ENCODE measurements around the gene FAM13B.
"Not testable (repeated sequence)": the region's sequence is repeated elsewhere in the genome, so short reads cannot be mapped to it uniquely, and the experiment has no call there.

The FAM13B gene

DNA sequence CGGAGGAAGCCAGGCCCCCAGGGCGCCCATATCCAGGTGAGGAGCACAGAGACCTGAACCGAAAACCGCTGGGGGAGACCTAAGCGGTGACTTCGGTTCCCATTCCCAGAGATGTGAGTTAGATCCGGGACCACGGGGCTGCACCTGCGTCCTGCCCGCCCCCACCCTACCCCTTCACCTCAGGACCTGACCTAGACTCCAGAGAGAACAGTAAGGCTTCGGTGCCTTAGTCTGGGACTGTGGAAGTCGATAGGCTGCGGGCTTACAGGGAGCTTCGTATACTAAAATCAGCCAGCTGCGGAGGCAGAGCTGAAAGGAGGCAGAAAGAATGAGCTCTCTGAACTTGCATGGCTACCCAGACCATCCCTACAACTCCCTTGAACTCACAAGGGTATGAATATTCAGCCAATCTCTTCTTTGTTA lies 518 bp upstream of the FAM13B start:
- DNase-seq: peak; percentile 40

DNA sequence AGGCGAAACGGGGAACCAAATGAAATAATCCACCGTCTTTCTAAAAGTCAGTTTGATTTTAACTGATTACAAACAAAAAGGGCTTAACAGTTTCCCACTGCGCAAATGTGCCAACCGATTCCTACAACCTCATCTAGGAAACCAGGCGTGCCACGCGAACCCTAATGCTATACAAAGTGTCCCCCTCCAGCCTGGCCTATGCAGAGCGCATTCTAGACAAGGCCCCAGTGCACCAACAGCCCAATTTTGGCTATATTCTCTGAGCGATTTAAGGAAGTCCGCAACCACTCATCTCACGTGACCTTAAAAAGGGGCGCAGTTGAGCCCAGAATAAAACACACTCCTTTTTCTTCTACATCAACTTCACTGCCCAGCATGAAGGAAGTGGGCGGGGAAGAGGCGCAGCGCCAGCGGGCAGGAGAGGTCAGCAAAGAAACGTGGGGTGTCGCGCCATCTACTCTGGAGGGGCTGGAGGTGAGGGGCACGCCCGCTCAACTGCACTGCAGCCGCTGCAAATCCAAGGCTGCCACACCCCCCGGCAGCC lies 779 bp downstream of the FAM13B start:
- no peak for DNase-seq

DNA sequence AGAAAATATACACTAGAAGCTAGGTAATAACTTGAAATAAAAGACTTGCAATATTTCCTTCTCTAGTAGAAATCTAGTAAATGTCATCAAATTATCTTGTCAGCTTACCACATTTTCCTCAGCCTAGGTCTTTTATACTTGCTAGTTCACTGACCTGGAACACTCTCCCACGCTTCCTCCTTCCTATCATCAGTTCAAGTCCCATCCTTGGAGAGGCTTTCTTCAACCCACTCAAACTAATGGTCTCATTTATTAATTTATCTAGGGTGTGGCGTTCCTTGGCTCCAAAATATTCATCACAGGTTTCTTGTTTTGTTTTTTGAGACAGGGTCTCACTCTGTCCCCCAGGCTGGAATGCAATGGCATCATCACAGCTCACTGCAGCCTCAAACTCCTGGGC lies 2.9 kb downstream of the FAM13B start:
- no peak for DNase-seq

DNA sequence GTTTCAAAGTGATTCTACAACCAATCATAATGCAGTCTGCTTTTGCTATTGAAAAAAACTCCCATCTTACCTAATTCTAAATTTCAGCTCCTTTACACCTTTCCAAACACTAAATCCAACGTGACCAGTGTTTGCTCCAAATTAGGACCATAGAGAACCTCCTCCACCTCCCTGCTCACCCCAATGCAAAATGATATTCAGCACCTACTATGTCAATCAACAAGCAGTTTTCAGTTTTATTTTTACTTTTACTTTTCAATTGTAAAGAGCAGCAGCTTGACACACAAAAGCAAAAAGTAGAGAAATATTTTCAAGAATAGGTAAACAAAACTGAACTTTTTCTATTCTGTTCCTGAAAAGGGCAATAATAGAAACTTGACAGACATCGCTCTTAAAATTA lies 3.4 kb downstream of the FAM13B start:
- DNase-seq: no peak

DNA sequence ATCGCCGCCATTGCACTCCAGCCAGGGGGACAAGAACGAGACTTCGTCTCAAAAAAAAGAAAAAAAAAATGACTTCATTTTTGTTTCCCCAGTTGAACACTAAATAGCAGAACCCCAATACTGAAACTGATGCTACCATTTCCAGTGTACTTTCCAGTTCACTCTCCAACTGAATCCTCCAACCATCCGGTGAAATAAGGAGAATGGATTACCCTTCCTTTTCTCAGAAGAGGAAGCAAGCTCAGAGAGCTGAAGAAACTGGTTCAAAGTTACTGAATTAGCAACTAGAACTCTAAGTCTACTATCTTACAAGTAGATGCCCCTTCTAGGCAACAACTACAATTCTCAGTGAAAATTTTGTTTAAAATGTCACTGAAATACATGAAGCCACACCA lies 3.9 kb downstream of the FAM13B start:
- no peak for DNase-seq

DNA sequence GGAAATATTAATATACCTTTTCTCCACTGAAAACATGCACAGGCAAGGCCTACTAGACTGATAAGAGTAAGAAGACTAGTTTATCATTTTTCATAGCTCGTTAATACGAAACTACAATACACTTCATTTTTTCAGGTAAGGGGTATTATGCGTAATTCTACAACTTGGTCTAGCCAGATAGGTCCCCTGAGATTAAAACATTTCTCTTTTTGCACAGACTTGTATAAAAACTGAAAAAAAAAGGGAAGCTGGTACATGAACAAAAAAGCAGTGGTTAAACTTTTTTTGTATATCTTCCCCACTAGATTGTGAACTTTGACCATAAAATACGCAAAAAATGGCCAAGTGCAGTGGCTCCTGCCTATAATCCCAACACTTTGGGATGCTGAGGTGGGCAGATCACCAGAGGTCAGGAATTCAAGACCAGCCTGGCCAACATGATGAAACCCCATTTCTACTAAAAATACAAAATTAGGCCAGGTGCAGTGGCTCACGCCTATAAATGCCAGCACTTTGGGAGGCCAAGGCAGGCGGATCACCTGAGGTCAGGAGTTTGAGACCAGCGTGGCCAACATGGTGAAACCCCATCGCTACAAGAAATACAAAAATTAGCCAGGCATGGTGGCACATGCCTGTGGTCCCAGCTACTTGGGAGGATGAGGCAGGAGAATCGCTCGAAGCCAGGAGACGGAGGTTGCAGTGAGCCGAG lies 4.5 kb downstream of the FAM13B start:
- not testable (repeated sequence) for DNase-seq

DNA sequence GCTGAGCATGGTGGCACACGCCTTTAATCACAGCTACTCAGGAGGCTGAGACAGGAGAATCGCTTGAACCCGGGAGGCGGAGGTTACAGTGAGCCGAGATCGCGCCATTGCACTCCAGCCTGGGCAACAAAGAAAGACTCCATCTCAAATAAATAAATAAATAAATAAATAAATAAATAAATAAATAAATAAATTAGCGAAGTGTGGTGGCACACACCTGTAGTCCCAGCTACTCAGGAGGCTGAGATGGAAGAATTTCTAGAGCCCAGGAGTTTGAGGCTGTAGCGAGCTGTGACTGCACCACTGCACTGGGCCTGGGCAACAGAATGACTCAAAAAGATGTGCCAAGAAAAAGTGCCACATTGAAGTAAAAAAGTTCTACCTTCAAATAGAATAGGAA lies 6.1 kb downstream of the FAM13B start:
- not testable (repeated sequence) for DNase-seq

DNA sequence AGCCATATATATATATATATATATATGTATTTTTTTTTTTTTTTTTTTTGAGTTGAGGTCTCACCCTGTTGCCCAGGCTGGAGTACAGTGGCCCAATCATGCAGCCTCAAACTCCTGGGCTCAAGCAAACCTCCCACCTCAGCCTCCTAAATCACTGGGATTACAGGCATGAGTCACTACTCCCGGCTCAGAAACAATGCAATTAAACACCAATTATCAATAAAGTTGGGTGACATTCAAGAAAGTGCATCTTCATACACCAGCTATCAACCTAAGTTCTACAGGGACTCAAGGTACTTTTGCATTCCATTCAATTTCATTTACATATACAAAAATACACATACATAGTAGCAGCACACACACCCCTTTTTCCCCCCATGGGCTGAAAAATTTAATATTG lies 7.6 kb downstream of the FAM13B start:
- no peak for DNase-seq

DNA sequence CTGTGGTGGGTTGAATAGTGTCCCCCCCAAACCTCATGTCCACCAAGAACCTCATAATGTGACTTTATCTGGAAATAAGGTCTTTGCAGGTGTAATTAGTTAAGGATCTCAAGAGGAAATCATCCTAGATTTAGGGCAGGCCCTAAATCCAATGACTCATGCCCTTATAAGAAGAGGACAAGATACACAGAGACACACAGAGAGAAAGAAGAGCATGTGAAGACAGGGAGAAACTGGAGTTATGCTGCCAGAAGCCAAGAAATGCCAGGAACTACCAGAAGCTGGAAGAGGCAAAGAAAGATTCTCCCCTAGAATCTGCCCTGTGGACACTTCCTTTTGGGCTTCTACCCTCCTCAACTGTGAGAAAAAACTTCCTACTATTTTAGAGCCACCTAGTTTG lies 8.8 kb downstream of the FAM13B start:
- DNase-seq: no peak

DNA sequence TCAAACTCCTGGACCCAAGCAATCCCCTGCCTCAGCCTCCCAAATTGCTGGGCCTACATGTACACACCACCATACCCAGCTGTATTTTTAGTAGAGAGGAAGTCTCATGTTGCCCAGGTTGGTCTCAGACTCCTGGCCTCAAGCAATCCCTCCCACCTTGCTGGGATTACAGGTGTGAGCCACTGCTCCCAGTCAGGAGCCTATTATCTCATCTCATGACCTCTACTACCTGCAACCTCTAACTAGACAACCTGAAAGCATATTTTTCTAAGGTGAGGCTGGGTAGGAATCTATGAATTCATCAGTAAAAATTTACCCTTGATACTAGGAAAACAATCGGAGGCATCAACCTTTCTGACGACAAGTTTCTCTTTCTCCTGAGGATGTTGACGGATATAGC lies 10.0 kb downstream of the FAM13B start:
- DNase-seq: no peak

DNA sequence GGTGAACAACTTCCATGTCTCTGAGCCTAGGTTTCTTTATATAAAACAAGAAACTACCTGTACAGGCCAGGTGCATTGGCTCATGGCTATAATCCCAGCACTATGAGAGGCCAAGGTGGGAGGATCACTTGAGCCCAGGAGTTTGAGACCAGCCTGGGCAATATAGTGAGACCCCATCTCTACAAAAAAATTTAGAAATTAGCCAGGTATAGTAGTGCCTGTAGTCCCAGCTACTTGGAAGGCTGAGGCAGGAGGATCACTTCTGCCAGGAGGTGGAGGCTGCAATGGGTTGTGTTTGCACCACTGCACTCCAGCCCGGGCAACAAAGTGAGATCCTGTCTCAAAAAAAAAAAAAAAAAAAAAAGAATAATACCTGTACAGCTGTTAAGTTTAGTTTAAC lies 11.1 kb downstream of the FAM13B start:
- no peak for DNase-seq

DNA sequence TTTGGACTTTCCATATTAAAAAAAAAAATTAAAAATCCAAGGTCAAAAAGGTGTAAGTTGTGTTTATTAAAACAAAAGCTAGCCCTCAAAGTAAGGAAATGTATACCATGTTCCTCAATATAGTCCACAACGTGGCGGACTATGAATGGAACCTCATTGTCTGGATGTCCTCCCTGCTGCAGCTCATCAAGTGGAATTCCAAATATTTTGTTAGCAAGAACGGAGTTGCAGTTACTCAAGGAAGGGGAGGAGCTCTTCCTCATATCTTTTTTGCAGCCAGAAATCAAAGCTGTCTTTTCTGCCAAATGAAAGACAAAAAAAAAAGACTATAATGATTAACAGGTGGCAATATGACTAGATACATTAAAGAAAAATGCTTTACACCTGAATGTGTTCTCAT lies 14.0 kb downstream of the FAM13B start:
- no peak for DNase-seq

DNA sequence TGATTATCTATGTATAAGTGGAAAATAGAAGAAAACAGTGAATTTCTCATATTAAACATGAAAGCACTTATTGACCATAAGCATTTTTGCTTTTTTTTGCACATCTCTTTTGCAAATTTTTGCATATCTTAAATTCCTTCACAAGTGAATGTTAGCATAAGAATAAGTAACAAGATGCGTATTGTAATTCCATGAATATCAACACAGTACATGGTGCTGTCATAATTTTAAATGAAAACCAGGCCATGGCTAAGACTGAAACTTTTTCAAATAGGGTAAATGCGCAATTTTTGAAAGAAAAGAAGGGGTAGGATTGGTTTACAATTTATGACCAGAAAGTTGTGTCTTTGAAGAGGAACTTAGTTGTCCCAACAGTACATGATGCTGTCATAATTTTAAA lies 17.0 kb downstream of the FAM13B start:
- no peak for DNase-seq

DNA sequence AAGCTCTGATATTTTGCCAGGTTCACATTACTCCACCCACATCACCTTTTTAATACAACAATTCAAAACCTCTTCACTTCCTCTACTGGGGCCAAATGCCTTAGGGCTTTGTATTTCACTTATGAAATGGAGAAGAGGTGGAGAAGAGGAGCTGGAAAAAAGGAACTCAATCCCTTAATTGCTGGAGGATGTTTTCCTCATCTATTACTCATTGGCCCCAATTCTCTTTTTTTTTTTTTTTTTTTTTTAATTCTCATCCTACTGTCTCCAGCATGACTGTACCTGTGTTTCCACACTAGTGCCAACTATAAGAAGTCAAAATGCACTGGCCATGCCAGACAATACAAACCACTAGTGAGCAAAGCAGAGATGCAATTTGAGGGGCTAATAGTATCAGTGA lies 20.9 kb downstream of the FAM13B start:
- DNase-seq: peak; percentile 34

DNA sequence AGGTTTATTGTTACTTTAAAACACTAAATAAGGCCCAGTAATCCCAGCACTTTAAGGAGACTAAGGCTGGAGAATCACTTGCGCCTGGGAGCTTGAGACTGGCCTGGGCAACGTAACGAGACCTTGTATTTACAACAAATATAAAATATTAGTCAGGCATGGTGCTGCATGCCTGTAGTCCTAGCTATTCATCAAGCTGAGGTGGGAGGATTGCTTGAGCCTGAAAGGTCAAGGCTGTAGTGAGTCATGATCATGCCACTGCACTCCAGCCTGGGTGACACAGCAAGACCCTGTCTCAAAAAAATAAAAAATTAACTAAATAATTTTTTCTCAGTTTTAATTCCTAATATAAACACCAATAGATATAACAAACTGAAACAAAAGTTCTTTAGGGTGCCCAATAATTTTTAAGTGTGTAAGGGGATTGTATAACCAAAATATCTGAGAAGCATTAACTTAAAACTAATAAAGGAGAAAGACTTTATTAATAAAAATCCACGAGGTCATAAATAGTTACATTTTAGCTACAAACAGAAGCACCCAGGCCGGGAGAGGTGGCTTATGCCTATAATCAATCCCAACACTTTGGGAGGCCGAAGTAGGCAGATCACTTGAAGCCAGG lies 32.7 kb downstream of the FAM13B start:
- DNase-seq: no peak

DNA sequence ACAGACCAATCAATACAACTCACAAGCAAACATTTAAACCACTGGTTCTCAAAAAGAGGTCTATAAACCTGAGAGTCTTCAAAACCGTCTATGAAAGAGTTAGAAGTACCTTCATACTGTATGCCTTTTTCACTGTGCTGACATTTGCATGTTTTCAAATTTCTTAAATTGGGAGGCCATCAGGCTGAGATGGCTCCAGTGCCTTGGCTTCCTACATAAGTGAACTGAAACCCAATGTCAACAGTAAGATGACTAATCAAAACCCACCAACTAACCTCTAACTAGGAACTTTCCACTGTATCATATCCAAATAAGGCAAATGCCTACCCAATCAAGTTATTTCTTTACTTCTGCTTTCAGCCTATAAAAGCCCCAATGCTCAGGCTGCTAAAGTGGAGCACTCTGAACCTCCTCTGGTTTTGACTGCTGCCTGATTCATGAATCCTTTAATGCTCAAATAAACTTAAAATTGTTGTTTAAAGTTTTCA lies 35.1 kb downstream of the FAM13B start:
- DNase-seq: no peak

DNA sequence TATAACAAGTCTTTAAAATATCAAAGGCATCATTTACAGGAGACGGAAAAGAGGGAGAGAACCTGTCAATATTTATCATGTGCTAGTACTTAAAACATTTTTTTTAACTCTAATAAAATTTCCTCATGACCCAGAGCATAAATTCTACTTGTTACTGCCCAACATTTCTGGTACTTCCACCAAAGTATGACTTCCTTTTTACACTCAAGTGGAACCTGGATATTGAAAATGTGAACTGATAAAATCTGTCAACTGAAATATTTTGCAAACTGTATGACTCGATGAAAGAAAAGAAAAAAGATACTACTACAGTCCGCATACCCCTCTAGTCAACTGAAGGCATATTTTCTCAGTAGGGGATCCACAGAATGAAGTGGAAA lies 37.1 kb downstream of the FAM13B start:
- no peak for DNase-seq

DNA sequence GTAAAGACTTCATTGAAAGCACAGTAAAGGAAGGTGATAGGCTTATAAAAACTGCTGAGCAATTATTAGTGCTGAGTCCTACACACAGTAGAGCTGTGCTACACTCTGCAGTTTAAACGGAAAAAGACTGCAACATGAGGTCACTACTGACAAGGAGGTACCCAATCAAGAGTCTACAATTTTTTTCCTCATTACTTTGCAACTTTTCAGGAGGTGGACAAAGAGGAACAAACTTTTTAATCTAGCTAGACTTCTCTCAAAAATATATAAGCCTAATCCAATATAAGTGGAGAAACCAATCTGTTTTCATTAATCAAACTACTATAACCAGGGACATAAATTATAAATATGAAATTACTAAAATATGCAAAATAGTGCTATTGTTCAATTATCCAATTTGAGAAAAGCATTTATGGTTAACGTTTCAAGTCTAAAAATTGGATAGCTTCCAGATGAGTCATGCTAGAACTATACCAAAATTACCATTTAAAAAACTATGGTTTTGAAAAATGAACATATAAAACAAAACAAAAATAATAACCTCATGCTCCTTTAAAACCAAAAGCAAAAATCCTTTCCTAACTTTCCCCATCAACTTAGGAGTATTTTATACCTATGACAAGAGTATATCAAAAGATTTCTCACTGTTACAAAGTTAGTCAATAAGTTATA lies 37.7 kb downstream of the FAM13B start:
- DNase-seq: no peak

DNA sequence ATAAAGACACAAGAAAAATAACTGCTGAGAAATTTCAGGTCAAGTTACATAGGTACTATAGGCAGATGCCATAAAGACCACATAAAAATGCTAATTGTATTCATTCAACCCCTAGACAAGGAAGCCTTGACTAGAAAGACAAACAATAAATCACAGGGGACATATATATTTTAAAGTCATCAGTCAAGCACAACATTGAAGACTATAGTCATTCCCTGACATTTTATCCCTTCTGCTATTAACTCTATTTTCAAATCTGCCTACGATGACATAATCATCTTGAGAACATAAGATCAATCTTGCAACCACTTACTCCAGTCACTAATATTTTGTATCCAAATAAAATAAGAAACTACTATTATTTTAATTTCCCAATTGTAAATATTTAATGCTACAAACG lies 38.3 kb downstream of the FAM13B start:
- DNase-seq: no peak

DNA sequence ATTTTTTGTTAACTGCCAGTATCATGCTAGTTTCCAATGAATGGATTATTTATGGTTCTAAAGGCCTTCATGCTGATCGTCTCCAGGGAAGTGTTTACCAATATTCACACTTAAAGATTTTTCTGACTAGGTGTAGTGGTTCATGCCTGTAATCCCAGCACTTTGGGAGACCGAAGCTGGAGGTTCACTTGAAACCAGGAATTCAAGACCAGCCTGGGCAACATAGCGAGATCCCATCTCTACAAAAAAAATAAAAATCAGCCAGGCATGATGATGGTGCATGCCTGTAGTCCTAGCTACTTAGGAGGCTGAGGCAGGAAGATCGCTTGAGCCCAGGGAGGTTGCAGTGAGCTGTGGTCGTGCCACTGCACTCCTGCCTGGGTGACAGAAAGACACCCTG lies 43.5 kb downstream of the FAM13B start:
- no peak for DNase-seq

DNA sequence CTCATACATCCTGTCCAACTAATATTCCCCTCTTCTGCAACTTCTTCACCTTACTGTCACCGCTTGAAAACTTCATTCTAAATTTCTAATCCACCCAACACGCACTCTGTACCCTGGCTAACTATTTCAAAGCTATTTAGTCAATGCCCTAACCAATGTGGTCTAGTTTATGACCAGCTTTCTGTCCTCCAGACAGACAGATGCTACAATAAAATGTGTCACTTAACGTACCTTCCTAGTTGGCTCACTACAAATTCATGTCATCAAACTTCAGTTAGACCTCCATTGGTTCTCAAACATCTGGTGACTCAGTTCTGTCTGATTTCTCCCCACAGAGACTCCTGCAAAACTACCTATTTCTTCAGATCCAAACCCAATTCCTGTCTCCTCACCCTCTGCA lies 57.7 kb downstream of the FAM13B start:
- no peak for DNase-seq

DNA sequence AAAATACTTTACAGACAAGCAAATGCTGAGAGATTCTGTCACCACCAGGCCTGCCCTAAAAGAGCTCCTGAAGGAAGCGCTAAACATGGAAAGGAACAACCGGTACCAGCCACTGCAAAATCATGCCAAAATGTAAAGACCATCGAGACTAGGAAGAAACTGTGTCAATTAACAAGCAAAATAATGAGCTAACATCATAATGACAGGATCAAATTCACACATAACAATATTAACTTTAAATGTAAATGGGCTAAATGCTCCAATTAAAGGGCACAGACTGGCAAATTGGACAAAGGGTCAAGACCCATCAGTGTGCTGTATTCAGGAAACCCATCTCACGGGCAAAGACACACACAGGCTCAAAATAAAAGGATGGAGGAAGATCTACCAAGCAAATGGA lies 62.5 kb downstream of the FAM13B start:
- not testable (repeated sequence) for DNase-seq

DNA sequence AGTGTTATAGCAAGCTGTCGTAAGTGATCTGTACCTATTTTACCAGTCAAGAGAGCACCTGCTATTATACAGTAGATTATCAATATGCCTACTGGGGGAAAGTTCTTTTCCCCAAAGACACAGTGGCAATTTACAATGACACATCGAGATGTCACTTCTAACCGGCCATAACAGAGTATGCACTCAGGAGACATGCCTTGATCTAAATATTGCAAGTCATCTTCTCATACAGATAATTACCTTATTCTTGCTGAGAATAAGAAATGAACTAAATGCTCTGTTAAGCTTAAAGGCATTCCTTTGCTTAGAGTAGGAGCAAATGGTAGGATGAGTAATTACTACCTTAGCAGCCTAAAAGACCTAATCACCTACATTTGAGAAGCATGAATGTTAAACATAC lies 72.1 kb downstream of the FAM13B start:
- DNase-seq: no peak

DNA sequence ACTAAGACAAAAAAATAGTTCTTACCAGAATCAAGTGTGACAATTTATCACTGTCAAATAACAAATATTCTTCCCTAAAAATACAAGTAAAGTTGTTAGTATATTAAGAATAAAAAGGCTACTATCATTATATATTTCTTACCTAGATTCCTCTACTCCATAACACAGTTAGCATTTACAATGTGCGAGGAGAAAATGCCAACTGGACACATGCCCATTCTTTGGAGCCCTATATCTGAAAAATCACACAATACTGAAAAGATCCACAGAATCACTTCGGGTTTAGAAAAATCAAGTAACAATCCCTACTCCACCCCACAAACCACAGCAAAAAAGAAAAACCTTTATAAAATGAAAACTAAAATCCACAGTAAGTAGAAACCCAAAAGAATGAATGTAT lies 72.7 kb downstream of the FAM13B start:
- DNase-seq: no peak
